GM12891 (cell line): ENCODE data around the gene KCMF1.

Source experiments
- POLR2A ChIP-seq: IDR thresholded peaks from 2 replicates; pipeline ENCODE4 v1.6.1; 2011; ENCODE audit warnings: low read depth, low read length, control low read depth
- POLR2AphosphoS5 ChIP-seq: IDR thresholded peaks from 2 replicates; pipeline ENCODE4 v1.6.1; 2011; ENCODE audit warnings: low read depth, low read length, control low read depth
- POU2F2 ChIP-seq: IDR thresholded peaks from 2 replicates; pipeline ENCODE4 v1.6.1; 2011; ENCODE audit warnings: low read depth, mild to moderate bottlenecking, control low read depth, low read length, moderate library complexity
- TAF1 ChIP-seq: IDR thresholded peaks from 2 replicates; pipeline ENCODE4 v1.6.1; 2011; ENCODE audit warnings: low read depth, low read length, control low read depth

GRCh38 chr2:85106489-85107180 is 135.7 kb downstream of the KCMF1 start:
- TF ChIP-seq TAF1 (no peak), POLR2A (no peak), POLR2AphosphoS5 (no peak), POU2F2 (no peak)
